ENCODE measurements around the gene SLC22A7.

- no peak for TF ChIP-seq EZH2 (IDR thresholded peaks at IDR 0.05; ENCODE audit: low read length)
- TF ChIP-seq, protein P1, sequence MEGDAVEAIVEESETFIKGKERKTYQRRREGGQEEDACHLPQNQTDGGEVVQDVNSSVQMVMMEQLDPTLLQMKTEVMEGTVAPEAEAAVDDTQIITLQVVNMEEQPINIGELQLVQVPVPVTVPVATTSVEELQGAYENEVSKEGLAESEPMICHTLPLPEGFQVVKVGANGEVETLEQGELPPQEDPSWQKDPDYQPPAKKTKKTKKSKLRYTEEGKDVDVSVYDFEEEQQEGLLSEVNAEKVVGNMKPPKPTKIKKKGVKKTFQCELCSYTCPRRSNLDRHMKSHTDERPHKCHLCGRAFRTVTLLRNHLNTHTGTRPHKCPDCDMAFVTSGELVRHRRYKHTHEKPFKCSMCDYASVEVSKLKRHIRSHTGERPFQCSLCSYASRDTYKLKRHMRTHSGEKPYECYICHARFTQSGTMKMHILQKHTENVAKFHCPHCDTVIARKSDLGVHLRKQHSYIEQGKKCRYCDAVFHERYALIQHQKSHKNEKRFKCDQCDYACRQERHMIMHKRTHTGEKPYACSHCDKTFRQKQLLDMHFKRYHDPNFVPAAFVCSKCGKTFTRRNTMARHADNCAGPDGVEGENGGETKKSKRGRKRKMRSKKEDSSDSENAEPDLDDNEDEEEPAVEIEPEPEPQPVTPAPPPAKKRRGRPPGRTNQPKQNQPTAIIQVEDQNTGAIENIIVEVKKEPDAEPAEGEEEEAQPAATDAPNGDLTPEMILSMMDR (optimal IDR thresholded peaks at IDR 0.05 in 1 of 3, IDR thresholded peaks at IDR 0.05 in 1 of 3, conservative IDR thresholded peaks at IDR 0.05 in 1 of 3; ENCODE audit: extremely low read depth in 1 of 3, insufficient read depth in 2 of 3, low read length in 3 of 3): no peak
Measured at GRCh38 chr6:43347021-43347420, 49.0 kb downstream of the SLC22A7 start.
